SK-N-SH treated with all-trans-retinoic acid at 6 μM for 48 hours (cell line): ENCODE measurements around the gene IGSF6.
A peak's percentile ranks its signal among the peaks of the same experiment; 100 is the strongest.

ENCODE experiments used
- ATAC-seq: fragments of 200-7000 bp; cut with Tn5 transposase; 3 replicates; pipeline ENCODE4 v1.9.1; 2020; ENCODE audit warnings: mild to moderate bottlenecking, moderate library complexity
- ARNTL ChIP-seq: fragments of 450-650 bp; formaldehyde crosslinking; IDR thresholded peaks from 2 replicates; pipeline ENCODE4 v1.5.0; 2020; ENCODE audit warnings: low read depth, mild to moderate bottlenecking, moderate library complexity, borderline replicate concordance
- CREB5 ChIP-seq: fragments of 250-450 bp; sonication (Bioruptor Pico); IDR thresholded peaks from 2 replicates; pipeline ENCODE4 v1.5.1; 2020; ENCODE audit warnings: low read depth, mild to moderate bottlenecking, moderate library complexity
- ESRRG ChIP-seq: fragments of 250-450 bp; sonication (Bioruptor Pico); IDR thresholded peaks from 2 replicates; pipeline ENCODE4 v1.6.1; 2021; ENCODE audit warnings: mild to moderate bottlenecking
- GLIS3 ChIP-seq: fragments of 250-450 bp; sonication (Bioruptor Pico); IDR thresholded peaks from 2 replicates; pipeline ENCODE4 v1.5.0; 2020; ENCODE audit warnings: mild to moderate bottlenecking, moderate library complexity
- ISL1 ChIP-seq: fragments of 250-450 bp; sonication (Bioruptor Pico); IDR thresholded peaks from 2 replicates; pipeline ENCODE4 v2.1.2; 2022; ENCODE audit warnings: mild to moderate bottlenecking, moderate library complexity
- OSR1 ChIP-seq: fragments of 250-450 bp; sonication (Bioruptor Pico); IDR thresholded peaks from 2 replicates; pipeline ENCODE4 v1.8.0; 2022; ENCODE audit warnings: moderate library complexity, mild to moderate bottlenecking, inconsistent platforms
- PATZ1 ChIP-seq: fragments of 250-450 bp; sonication (Bioruptor Pico); IDR thresholded peaks from 2 replicates; pipeline ENCODE4 v1.8.0; 2020; ENCODE audit warnings: mild to moderate bottlenecking, moderate library complexity, borderline replicate concordance
- POU6F1 ChIP-seq: fragments of 250-450 bp; sonication (Bioruptor Pico); IDR thresholded peaks from 2 replicates; pipeline ENCODE4 v1.8.0; 2021; ENCODE audit warnings: low read depth, mild to moderate bottlenecking, moderate library complexity, borderline replicate concordance
- PPARA ChIP-seq: fragments of 250-450 bp; sonication (Bioruptor Pico); IDR thresholded peaks from 2 replicates; pipeline ENCODE4 v1.5.0; 2020; ENCODE audit warnings: mild to moderate bottlenecking, borderline replicate concordance
- RARB ChIP-seq: fragments of 250-450 bp; sonication (Bioruptor Pico); IDR thresholded peaks from 2 replicates; pipeline ENCODE4 v1.8.0; 2021; ENCODE audit warnings: mild to moderate bottlenecking, moderate library complexity
- SNAI2 ChIP-seq: fragments of 250-450 bp; sonication (Bioruptor Pico); IDR thresholded peaks from 2 replicates; pipeline ENCODE4 v1.5.0; 2020; ENCODE audit warnings: mild to moderate bottlenecking, moderate library complexity
- TCF4 ChIP-seq: fragments of 250-450 bp; sonication (Bioruptor Pico); IDR thresholded peaks from 2 replicates; pipeline ENCODE4 v1.8.0; 2021; ENCODE audit warnings: mild to moderate bottlenecking, moderate library complexity, borderline replicate concordance
- TOX ChIP-seq: fragments of 250-450 bp; sonication (Bioruptor Pico); IDR thresholded peaks from 2 replicates; pipeline ENCODE4 v1.8.0; 2021; ENCODE audit warnings: mild to moderate bottlenecking, moderate library complexity, borderline replicate concordance
- TSHZ2 ChIP-seq: fragments of 250-450 bp; sonication (Bioruptor Pico); IDR thresholded peaks from 2 replicates; pipeline ENCODE4 v1.5.0; 2020; ENCODE audit warnings: mild to moderate bottlenecking, moderate library complexity
- ZC3H10 ChIP-seq: fragments of 250-450 bp; sonication (Bioruptor Pico); IDR thresholded peaks from 2 replicates; pipeline ENCODE4 v1.5.1; 2021; ENCODE audit warnings: mild to moderate bottlenecking, moderate library complexity
- ZFP3 ChIP-seq: fragments of 250-450 bp; sonication (Bioruptor Pico); IDR thresholded peaks from 2 replicates; pipeline ENCODE4 v1.5.0; 2020; ENCODE audit warnings: mild to moderate bottlenecking, moderate library complexity
- ZFP30 ChIP-seq: fragments of 450-650 bp; formaldehyde crosslinking; IDR thresholded peaks from 2 replicates; pipeline ENCODE4 v1.5.0; 2022; ENCODE audit warnings: mild to moderate bottlenecking, moderate library complexity
- ZNF565 ChIP-seq: fragments of 450-650 bp; formaldehyde crosslinking; conservative IDR thresholded peaks from 2 replicates; pipeline ENCODE4 v1.5.0; 2020; ENCODE audit warnings: low read depth, mild to moderate bottlenecking, moderate library complexity
- ZNF70 ChIP-seq: fragments of 450-650 bp; formaldehyde crosslinking; IDR thresholded peaks from 2 replicates; pipeline ENCODE4 v1.5.0; 2020; ENCODE audit warnings: mild to moderate bottlenecking, moderate library complexity
- ZNF8 ChIP-seq: fragments of 450-650 bp; formaldehyde crosslinking; IDR thresholded peaks from 2 replicates; pipeline ENCODE4 v1.5.0; 2020; ENCODE audit warnings: mild to moderate bottlenecking, moderate library complexity

IGSF6 gene

GRCh38 chr16:21614896-21615295 lies 37.5 kb downstream of the IGSF6 start:
- TF ChIP-seq ZC3H10 (CRISPR knock-in tag): no peak
- TF ChIP-seq ZNF565 (CRISPR knock-in tag): no peak
- ATAC-seq: no peak

GRCh38 chr16:21613781-21614180 lies 38.6 kb downstream of the IGSF6 start:
- peak; percentile 22; the same call in 1 of the 3 replicates for ATAC-seq
- TF ChIP-seq ZFP30 (CRISPR knock-in tag): no peak
- no peak for TF ChIP-seq TCF4
- TF ChIP-seq ESRRG (CRISPR knock-in tag): no peak
- TF ChIP-seq PATZ1 (CRISPR knock-in tag): no peak
- TF ChIP-seq ZNF70 (CRISPR knock-in tag): no peak
- no peak for TF ChIP-seq PPARA
- TF ChIP-seq ZNF565 (CRISPR knock-in tag): no peak
- TF ChIP-seq ZFP3: no peak
- TF ChIP-seq TOX (CRISPR knock-in tag): no peak
- no peak for TF ChIP-seq ZC3H10 (CRISPR knock-in tag)
- TF ChIP-seq POU6F1: no peak
- TF ChIP-seq SNAI2: no peak

- ATAC-seq: no peak
Observed at GRCh38 chr16:21613361-21613760, 39.0 kb downstream of the IGSF6 start.

GRCh38 chr16:21611556-21612384 lies 40.6 kb downstream of the IGSF6 start:
- no peak for TF ChIP-seq ZNF70 (CRISPR knock-in tag)
- no peak for TF ChIP-seq ZFP3
- TF ChIP-seq, all 23 proteins: peak for 0
- peak; percentile 38 for ATAC-seq

More at GRCh38 chr16:21613361-21613760, 39.0 kb downstream of the IGSF6 start:
- TF ChIP-seq PATZ1 (CRISPR knock-in tag): no peak

GRCh38 chr16:21611198-21611555 lies 41.2 kb downstream of the IGSF6 start:
- no peak for ATAC-seq
- TF ChIP-seq ISL1 (CRISPR knock-in tag) (no peak), TCF4 (no peak), RARB (CRISPR knock-in tag) (no peak), ZC3H10 (CRISPR knock-in tag) (no peak), CREB5 (no peak), POU6F1 (no peak), OSR1 (no peak), PPARA (no peak), GLIS3 (CRISPR knock-in tag) (no peak), ZNF565 (CRISPR knock-in tag) (no peak), ZNF8 (CRISPR knock-in tag) (no peak), TSHZ2 (CRISPR knock-in tag) (no peak), PATZ1 (CRISPR knock-in tag) (no peak), ARNTL (CRISPR knock-in tag) (no peak), TOX (CRISPR knock-in tag) (no peak)
